ENCODE measurements around the gene A2M. TPM values are rescaled to one million over a fixed set of nuclear protein-coding genes. Genes with fewer than 3 reads are reported as not detected.

A2M gene
- total RNA-seq, 4 donors from 2014 or later = 77.1 to 135 (median 126) TPM

DNA sequence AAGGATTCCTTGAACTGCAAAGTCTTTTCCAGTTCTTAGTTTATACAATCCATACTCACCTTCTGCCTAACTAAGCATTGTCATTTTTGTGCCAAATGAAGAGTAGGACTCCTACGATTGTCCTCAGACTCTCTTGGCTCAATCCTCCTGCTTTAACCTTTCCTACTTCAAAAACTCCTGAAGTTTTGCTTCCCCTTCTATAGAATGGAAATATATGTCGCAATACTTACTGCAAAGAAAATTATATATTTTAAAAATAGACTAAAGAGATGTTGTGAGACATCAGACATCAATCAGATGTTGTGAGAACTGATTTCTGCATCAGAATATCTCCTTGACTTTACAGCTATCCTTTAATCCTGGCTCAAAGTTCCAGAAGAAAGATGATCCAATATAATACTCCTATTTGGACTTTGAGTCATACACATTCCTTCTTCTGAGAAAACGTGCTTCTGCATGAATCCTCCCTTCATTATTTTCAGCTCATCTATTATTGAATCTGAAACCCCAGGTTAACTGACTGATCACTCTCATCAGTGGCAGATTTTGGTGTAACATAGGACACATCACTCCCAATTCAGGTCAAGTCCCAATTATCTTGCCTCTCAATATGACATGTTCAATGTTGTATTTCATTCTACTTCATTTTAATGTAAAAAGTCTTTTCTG lies 48.8 kb downstream of the A2M start:
- ATAC-seq (no peak), DNase-seq (no peak)
- Histone ChIP-seq H3K27me3 (no peaks in the 10 kb centered on the region), H3K4me1 (peaks cover 8 to 12% of the 10 kb centered on the region in 2 donors), H3K27ac (peak overlapping the region in 1 of 4 donors; percentile 5), H3K4me3 (no peak overlapping the region), H3K36me3 (peaks cover 0 to 36% of the 10 kb centered on the region in 2 donors), H3K9me3 (no peaks in the 10 kb centered on the region)
- in situ Hi-C loops (cut with MboI; ENCODE audit: low sequenced_read_pairs in 4 of 4) = loop anchor here in 1 of 4 donors (25.0 kb wide), 1 partner anchor 380 kb away; the partner anchor contains the start of gene RIMKLB
- intact Hi-C loops (cut with DNase I; ENCODE audit: low total_unique reads) = loop anchor here (5.0 kb wide), 1 partner anchor 370 kb away; the partner anchor contains the start of gene RIMKLB
- no peak for TF ChIP-seq POLR2A (IDR thresholded peaks at IDR 0.05)
- TF ChIP-seq, protein P1, sequence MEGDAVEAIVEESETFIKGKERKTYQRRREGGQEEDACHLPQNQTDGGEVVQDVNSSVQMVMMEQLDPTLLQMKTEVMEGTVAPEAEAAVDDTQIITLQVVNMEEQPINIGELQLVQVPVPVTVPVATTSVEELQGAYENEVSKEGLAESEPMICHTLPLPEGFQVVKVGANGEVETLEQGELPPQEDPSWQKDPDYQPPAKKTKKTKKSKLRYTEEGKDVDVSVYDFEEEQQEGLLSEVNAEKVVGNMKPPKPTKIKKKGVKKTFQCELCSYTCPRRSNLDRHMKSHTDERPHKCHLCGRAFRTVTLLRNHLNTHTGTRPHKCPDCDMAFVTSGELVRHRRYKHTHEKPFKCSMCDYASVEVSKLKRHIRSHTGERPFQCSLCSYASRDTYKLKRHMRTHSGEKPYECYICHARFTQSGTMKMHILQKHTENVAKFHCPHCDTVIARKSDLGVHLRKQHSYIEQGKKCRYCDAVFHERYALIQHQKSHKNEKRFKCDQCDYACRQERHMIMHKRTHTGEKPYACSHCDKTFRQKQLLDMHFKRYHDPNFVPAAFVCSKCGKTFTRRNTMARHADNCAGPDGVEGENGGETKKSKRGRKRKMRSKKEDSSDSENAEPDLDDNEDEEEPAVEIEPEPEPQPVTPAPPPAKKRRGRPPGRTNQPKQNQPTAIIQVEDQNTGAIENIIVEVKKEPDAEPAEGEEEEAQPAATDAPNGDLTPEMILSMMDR (IDR thresholded peaks at IDR 0.05 in 4 of 5, conservative IDR thresholded peaks at IDR 0.05 in 1 of 5) = no peak

DNA sequence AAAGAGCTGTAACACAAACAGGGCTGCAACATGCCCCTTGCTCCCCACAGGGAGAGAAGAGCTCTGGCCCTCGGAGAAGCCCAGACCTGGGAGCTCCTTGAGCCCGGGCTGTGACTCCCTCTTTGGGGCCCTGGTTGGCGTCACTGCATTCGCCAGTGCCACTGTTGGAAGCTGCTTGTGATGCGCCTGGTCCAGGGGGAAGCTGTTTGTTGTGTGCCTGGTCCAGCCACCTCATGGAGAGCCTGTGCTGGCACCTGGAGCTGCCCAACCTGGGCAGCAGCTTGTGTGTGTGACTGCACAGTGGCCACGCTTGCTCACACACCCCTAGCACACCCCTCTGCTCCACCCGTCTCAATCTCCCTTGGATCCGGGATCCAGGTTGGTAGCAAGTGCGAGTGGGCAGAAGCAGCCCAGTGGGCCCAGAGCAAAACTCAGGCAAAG lies 49.5 kb downstream of the A2M start:
- intact Hi-C loops (cut with DNase I; ENCODE audit: low total_unique reads) (loop anchor here (5.0 kb wide), 1 partner anchor 369 kb away; the partner anchor contains the start of gene RIMKLB), in situ Hi-C loops (cut with MboI; ENCODE audit: low sequenced_read_pairs in 4 of 4) (loop anchor here in 1 of 4 donors (25.0 kb wide), 1 partner anchor 379 kb away; the partner anchor contains the start of gene RIMKLB)
- ATAC-seq (no peak), DNase-seq (no peak)
- Histone ChIP-seq H3K27me3 (no peaks in the 10 kb centered on the region), H3K9me3 (no peaks in the 10 kb centered on the region), H3K4me1 (peaks cover 8 to 12% of the 10 kb centered on the region in 2 donors), H3K4me3 (no peak overlapping the region), H3K27ac (peak overlapping the region in 1 of 4 donors; percentile 97), H3K36me3 (peaks cover 0 to 31% of the 10 kb centered on the region in 2 donors)
- TF ChIP-seq, protein P1 (IDR thresholded peaks at IDR 0.05 in 4 of 5, conservative IDR thresholded peaks at IDR 0.05 in 1 of 5) = no peak
- no peak for TF ChIP-seq POLR2A (IDR thresholded peaks at IDR 0.05)

DNA sequence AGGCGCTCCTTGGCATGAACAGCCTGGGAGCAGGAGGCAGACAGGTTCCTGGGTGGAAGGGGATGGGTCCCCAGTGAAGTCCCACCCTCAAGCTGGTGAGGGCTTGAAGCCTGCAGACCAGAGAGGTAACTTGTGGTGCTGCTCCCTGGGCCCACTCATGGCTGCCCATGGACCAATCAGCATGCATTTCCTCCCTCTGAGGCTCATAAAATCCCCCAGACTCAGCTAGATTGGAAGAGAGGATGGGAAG lies 50.2 kb downstream of the A2M start:
- Histone ChIP-seq H3K27me3 (no peaks in the 10 kb centered on the region), H3K27ac (peak overlapping the region; percentile 87 to 98 (median 96)), H3K4me1 (peaks cover 8 to 12% of the 10 kb centered on the region in 2 donors), H3K9me3 (no peaks in the 10 kb centered on the region), H3K4me3 (peak overlapping the region in 3 of 4 donors; percentile 71 to 99 (median 94)), H3K36me3 (peaks cover 0 to 28% of the 10 kb centered on the region in 2 donors)
- no peak for TF ChIP-seq POLR2A (IDR thresholded peaks at IDR 0.05)
- TF ChIP-seq, protein P1 (IDR thresholded peaks at IDR 0.05 in 4 of 5, conservative IDR thresholded peaks at IDR 0.05 in 1 of 5) = no peak
- in situ Hi-C loops (cut with MboI; ENCODE audit: low sequenced_read_pairs in 4 of 4) = loop anchor here in 1 of 4 donors (25.0 kb wide), 1 partner anchor 378 kb away; the partner anchor contains the start of gene RIMKLB
- ATAC-seq (no peak), DNase-seq (no peak)
- intact Hi-C loops (cut with DNase I; ENCODE audit: low total_unique reads) = loop anchor here (5.0 kb wide), 1 partner anchor 368 kb away; the partner anchor contains the start of gene RIMKLB

DNA sequence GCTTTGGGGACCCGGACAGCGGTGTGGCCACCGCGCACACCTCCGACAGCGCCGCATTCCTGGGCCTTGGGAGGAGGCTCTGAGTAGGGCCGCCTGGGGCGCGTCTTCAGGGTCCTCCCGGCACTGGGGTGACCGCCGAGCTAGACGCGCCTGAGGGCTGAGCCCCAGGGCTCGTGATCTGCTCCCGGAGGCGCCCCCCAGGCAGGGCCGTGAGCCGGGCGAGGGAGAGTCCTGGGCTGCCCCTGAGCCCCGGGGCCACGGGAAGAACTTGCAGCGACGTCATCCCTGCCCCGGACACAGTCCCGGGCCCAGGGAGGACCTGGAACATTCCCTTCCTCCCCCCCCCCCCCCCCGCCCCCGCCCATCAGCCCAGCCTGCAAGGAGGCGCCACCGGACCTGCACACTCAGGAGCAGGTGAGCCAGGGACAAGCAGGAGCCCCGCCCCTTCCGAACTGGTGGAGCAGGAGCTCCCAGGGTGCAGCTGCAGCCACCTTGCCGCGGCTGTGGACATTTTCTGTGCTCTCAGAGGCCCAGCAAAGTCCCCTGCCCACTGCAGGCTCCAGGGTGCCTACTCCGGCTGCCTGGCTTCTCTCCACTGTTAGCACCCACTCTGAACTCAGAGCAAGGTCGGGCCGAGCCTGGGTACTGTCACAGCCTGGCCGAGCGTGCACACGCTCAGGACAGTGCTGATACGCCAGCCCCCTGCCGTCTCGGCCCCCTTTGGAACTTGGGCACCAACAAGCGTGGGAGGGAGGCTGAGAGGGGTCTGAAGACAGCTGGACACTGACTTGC lies 50.7 kb downstream of the A2M start:
- Histone ChIP-seq H3K4me1 (peaks cover 8 to 12% of the 10 kb centered on the region in 2 donors), H3K27ac (peak overlapping the region; percentile 87 to 98 (median 96)), H3K36me3 (peaks cover 0 to 26% of the 10 kb centered on the region in 2 donors), H3K9me3 (no peaks in the 10 kb centered on the region), H3K27me3 (no peaks in the 10 kb centered on the region), H3K4me3 (peak overlapping the region; percentile 71 to 99 (median 96))
- in situ Hi-C loops (cut with MboI; ENCODE audit: low sequenced_read_pairs in 4 of 4) (loop anchor here in 1 of 4 donors (25.0 kb wide), 1 partner anchor 378 kb away; the partner anchor contains the start of gene RIMKLB), intact Hi-C loops (cut with DNase I; ENCODE audit: low total_unique reads) (loop anchor here (5.0 kb wide), 1 partner anchor 368 kb away; the partner anchor contains the start of gene RIMKLB)
- TF ChIP-seq, protein P1 (IDR thresholded peaks at IDR 0.05 in 4 of 5, conservative IDR thresholded peaks at IDR 0.05 in 1 of 5) = no peak
- TF ChIP-seq POLR2A (IDR thresholded peaks at IDR 0.05) = peak; percentile 67 to 74
- ATAC-seq = peak; percentile 84 to 91
- DNase-seq = peak; percentile 50 to 76
